GM21717 (cell line): ENCODE measurements around the gene IRX6.

Experiments
- ATAC-seq: cut with Tn5 transposase; IDR thresholded peaks from one replicate; pipeline ENCODE4 v1.9.1; 2021; ENCODE audit warnings: mild to moderate bottlenecking, moderate library complexity; ENCODE audit not compliant: unreplicated experiment

The IRX6 gene

DNA sequence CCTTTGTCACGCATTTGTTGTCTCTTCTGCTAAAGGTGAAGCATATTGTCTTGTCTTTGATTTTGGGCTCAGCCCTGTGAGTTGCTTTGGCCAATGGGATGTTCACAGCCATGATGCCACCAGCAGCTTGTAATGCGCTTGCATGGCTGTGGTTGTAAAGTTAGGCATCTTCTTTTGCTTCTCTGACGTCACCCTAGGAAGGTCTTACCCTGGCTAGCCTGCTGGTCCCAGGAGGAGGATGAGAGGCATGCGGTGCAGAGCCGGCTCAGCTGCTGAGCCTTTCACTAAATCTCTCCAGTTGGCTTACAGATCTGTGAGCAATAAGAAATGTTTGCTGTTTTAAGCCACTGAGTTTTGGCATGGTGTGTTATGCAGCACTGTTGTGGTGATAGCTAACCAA is 40.8 kb downstream of the IRX6 start:
- ATAC-seq: no peak

GRCh38 chr16:55367301-55367811 is 43.4 kb downstream of the IRX6 start:
- no peak for ATAC-seq

DNA sequence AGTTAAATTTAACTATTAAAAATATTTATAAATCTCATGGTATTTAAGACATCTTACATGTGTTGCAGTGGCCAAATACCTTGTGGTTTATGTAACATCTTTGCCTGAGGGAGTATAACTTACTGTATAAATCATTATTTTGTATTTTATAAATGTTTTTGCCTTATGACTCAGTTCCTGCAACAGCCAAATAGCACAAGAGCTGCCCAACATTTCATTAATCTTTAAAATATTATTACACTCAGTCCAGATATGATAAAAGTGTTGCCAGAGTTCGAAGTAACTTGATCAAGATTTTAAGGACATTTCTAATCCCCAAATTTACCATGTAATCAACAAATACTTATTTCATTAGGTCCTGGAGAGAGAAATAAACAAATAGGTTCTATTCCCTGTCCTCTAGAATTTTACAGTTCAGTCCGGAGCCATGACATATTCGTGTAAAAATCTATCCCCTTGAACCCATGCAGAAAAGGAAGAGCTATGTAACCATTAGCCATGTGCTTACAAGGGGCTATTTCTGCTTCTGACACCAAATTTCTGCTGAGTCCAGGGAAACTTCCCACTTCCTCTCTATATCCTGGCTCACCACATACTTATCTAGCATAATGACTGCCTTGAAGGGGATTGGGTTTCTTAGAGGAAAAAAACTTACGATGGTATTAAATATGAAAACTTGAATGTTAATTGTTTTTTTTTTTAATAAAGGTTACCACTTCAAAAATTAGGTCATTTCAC is 44.0 kb downstream of the IRX6 start:
- ATAC-seq: no peak

GRCh38 chr16:55369151-55369550 is 45.1 kb downstream of the IRX6 start:
- ATAC-seq: no peak

DNA sequence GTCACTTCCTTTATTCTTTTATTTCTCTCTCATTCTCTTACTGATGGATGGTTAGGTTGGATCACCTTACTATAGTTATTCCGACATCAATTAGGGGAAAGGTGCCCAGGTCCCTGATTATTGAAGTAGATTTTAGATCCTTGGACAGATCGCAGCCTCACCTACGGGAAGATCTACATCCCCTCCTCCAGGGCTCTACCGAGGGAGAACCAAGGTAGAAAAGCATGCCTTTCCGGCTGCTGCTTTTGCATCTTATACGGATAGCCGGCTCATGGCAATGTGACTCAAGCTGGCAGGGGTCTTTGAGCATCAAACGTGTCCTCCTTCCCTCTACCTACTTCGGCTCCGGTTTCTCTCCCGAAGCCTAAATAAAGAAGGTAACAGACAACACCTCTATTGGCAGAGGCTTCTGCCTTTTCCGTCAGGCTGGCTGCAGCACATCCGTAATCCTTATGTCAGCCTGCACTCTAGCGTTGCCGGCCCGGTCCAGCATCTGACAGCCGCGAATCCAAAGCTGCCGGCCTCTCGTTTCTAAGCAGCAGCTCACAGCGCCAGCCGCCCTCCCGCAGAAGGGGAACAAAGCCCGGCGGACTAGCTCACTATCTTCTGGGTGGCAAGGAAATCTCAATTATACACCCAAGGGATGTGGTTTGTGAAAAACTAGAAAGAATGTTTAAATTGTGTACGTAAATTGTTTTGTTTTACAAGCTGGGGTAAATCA is 46.9 kb downstream of the IRX6 start:
- no peak for ATAC-seq

- ATAC-seq: no peak
Measured at GRCh38 chr16:55372792-55373488, 48.9 kb downstream of the IRX6 start.

DNA sequence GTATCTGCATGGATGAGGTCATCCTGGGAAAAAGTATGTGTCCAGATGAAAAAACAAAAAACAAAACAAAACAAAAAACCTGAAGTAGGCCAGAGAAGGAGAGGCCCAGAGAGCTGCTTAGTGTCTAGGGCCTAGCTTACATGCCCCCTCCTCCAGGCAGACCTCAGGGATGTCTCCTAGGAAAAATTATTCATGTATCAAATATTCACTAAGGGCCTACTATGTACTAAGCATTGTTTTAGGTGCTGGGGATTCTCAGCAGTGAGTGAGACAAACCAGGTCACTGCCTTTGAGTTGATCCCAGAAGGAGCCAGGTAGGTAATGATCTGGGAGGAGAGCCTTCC is 49.5 kb downstream of the IRX6 start:
- no peak for ATAC-seq

GRCh38 chr16:55376045-55376444 is 52.0 kb downstream of the IRX6 start:
- ATAC-seq: no peak

- no peak for ATAC-seq
Measured at GRCh38 chr16:55376567-55377167, 52.7 kb downstream of the IRX6 start.

DNA sequence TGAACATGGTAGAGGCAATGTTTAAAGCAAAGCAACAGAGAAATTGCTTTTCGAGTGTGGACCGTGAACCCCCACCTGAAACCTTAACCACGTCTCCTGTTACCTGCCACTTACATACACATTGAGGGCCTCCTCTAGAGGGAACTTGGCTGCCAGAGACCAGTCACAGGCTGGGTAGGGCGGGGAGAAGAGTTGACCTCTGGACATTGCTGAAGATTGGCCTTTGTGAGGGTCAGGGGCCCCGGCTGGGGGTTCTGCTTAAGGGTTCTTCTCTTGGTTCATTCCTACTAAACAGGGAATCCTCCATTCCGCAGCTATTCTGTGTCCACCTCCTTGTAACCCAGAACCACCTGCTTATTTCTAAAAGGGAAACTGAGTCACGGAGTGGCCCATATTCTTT is 53.8 kb downstream of the IRX6 start:
- ATAC-seq: no peak

- no peak for ATAC-seq
Measured at GRCh38 chr16:55378616-55379015, 54.6 kb downstream of the IRX6 start.

DNA sequence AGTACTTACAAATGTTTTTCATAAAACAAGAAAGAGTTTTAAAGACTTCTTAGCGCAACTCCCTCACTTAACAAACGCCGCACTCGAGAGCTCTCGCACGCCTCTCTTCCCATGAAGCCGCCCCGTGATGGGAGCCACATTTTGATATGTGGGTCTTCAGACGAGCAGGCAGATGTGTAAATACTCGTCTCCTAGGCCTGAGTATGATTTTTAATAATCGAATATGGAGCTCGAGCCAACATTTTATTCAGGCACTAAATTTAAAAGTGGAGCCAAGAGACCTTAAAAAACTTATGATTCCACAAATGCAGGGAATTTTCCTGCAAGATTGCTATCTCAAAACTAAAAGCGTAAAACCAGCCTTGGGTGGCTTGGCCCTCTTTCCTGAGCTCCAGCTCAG is 55.4 kb downstream of the IRX6 start:
- no peak for ATAC-seq

- no peak for ATAC-seq
Measured at GRCh38 chr16:55379876-55380390, 55.9 kb downstream of the IRX6 start.
